T follicular helper cell (primary cell): ENCODE results near the gene INSRR.

ENCODE experiments used
- DNase-seq: peaks from one replicate; pipeline ENCODE4 v3.0.0-alpha.2; 2020; ENCODE audit warnings: low read depth
- total RNA-seq, 2 experiments: gene quantifications; one replicate each; lab custom pipeline; 2026; lab: John Stamatoyannopoulos, UW

The INSRR gene
- total RNA-seq = 0.04 to 0.12 reads per million in 2 experiments

- no peak for DNase-seq
Measured at GRCh38 chr1:156858959-156859522, at the start of gene INSRR. TSS of gene INSRR (minus strand) at chr1:156859117. CDS start at chr1:156858621, 496 bp downstream.

GRCh38 chr1:156908541-156908940, 49.6 kb upstream of the INSRR start:
- no peak for DNase-seq

- DNase-seq = no peak
Measured at GRCh38 chr1:156906206-156906906, 47.4 kb upstream of the INSRR start.

GRCh38 chr1:156905651-156906050, 46.7 kb upstream of the INSRR start:
- DNase-seq = no peak

- no peak for DNase-seq
Measured at GRCh38 chr1:156905176-156905575, 46.3 kb upstream of the INSRR start.

GRCh38 chr1:156904187-156904959, 45.5 kb upstream of the INSRR start:
- no peak for DNase-seq

GRCh38 chr1:156903328-156904091, 44.6 kb upstream of the INSRR start:
- no peak for DNase-seq

- DNase-seq = no peak
Measured at GRCh38 chr1:156901966-156902915, 43.3 kb upstream of the INSRR start.

- no peak for DNase-seq
Measured at GRCh38 chr1:156901590-156901900, 42.6 kb upstream of the INSRR start.

GRCh38 chr1:156900896-156901589, 42.1 kb upstream of the INSRR start:
- DNase-seq = no peak

GRCh38 chr1:156899956-156900718, 41.2 kb upstream of the INSRR start:
- DNase-seq = no peak

GRCh38 chr1:156898971-156899664, 40.2 kb upstream of the INSRR start:
- no peak for DNase-seq

- no peak for DNase-seq
Measured at GRCh38 chr1:156898161-156898566, 39.2 kb upstream of the INSRR start.

- no peak for DNase-seq
Measured at GRCh38 chr1:156897078-156897825, 38.3 kb upstream of the INSRR start.

- DNase-seq = no peak
Measured at GRCh38 chr1:156896490-156897033, 37.6 kb upstream of the INSRR start.

- DNase-seq = no peak
Measured at GRCh38 chr1:156895927-156896326, 37.0 kb upstream of the INSRR start.

GRCh38 chr1:156895455-156895812, 36.5 kb upstream of the INSRR start:
- no peak for DNase-seq
